GM18502 (cell line): ENCODE results near the gene ANKK1.

Experiments
- ATAC-seq: cut with Tn5 transposase; IDR thresholded peaks from one replicate; pipeline ENCODE4 v1.9.1; 2021; ENCODE audit warnings: mild to moderate bottlenecking; ENCODE audit not compliant: unreplicated experiment, poor library complexity

The ANKK1 gene

GRCh38 chr11:113449743-113450142, 62.2 kb downstream of the ANKK1 start:
- ATAC-seq, result no peak
